ENCODE measurements around the gene CLASP1.
"Not testable (repeated sequence)": the region's sequence is repeated elsewhere in the genome, so short reads cannot be mapped to it uniquely, and the experiment has no call there.

Gene CLASP1

GRCh38 chr2:121468936-121469335 is 180.3 kb downstream of the CLASP1 start:
- DNase-seq: no peak

- DNase-seq: no peak
Observed at GRCh38 chr2:121459291-121459690, 190.0 kb downstream of the CLASP1 start.

GRCh38 chr2:121456325-121456724 is 192.9 kb downstream of the CLASP1 start:
- DNase-seq: no peak

GRCh38 chr2:121455446-121455845 is 193.8 kb downstream of the CLASP1 start:
- no peak for DNase-seq

GRCh38 chr2:121454549-121455090 is 194.6 kb downstream of the CLASP1 start:
- no peak for DNase-seq

GRCh38 chr2:121451398-121451797 is 197.9 kb downstream of the CLASP1 start:
- no peak for DNase-seq

- DNase-seq: no peak
Observed at GRCh38 chr2:121450301-121450700, 199.0 kb downstream of the CLASP1 start.

- no peak for DNase-seq
Observed at GRCh38 chr2:121446647-121447241, 202.5 kb downstream of the CLASP1 start.

- no peak for DNase-seq
Observed at GRCh38 chr2:121442889-121443288, 206.4 kb downstream of the CLASP1 start.

- DNase-seq: not testable (repeated sequence)
Observed at GRCh38 chr2:121438290-121438689, 211.0 kb downstream of the CLASP1 start.

- no peak for DNase-seq
Observed at GRCh38 chr2:121436918-121437317, 212.3 kb downstream of the CLASP1 start.

GRCh38 chr2:121435790-121436189 is 213.5 kb downstream of the CLASP1 start:
- no peak for DNase-seq

- no peak for DNase-seq
Observed at GRCh38 chr2:121431214-121431613, 218.0 kb downstream of the CLASP1 start.

GRCh38 chr2:121429927-121430520 is 219.2 kb downstream of the CLASP1 start:
- no peak for DNase-seq

GRCh38 chr2:121429119-121429903 is 220.0 kb downstream of the CLASP1 start:
- DNase-seq: no peak

GRCh38 chr2:121427187-121427689 is 222.0 kb downstream of the CLASP1 start:
- no peak for DNase-seq

- DNase-seq: no peak
Observed at GRCh38 chr2:121420486-121420885, 228.8 kb downstream of the CLASP1 start.

GRCh38 chr2:121419081-121419699 is 230.1 kb downstream of the CLASP1 start:
- no peak for DNase-seq

- DNase-seq: no peak
Observed at GRCh38 chr2:121418494-121419058, 230.7 kb downstream of the CLASP1 start.

GRCh38 chr2:121417826-121418225 is 231.4 kb downstream of the CLASP1 start:
- no peak for DNase-seq

- no peak for DNase-seq
Observed at GRCh38 chr2:121415727-121416126, 233.5 kb downstream of the CLASP1 start.

GRCh38 chr2:121412349-121412748 is 236.9 kb downstream of the CLASP1 start:
- DNase-seq: no peak

- DNase-seq: no peak
Observed at GRCh38 chr2:121409966-121410365, 239.3 kb downstream of the CLASP1 start.
